ENCODE results near the gene HOXB3.
"Not testable (repeated sequence)": the region's sequence is repeated elsewhere in the genome, so short reads cannot be mapped to it uniquely, and the experiment has no call there.

The HOXB3 gene

GRCh38 chr17:48537316-48537715, 52.7 kb downstream of the HOXB3 start:
- TF ChIP-seq CTCF (IDR thresholded peaks at IDR 0.05) = no peak
- TF ChIP-seq ZFX (IDR thresholded peaks at IDR 0.05; ENCODE audit: borderline replicate concordance) = no peak
- H3K27ac ChIP-seq = no peak overlapping the region

DNA sequence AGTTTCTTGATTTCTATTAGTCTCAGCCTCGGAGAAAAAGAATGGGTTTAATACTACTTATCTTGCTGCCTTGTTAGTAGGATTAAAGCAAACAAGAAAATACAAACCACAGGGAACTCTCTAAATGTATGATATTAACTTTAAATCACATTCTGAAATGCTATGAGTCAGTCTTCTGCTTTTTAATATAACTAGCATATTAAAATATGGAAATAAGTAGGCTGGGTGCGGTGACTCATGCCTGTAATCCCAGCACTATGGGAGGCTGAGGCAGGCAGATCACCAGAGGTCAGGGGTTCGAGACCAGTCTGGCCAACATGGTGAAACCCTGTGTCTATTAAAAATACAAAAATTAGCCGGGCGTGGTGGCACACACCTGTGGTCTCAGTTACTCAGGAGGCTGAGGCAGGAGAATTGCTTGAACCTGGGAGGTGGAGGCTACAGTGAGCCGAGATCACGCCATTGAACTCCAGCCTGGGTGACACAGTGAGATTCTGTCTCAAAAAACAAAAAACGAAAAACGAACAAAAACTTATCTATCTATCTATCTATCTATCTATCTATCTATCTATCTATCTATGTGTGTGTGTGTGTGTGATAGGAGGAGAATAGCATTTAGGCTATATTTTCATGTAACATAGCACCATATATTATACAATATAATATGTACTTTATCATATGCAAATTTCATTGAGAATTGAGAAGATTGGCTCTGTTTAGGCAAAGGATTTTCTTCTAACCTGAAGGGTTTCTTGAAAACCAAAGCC, 54.1 kb downstream of the HOXB3 start:
- H3K27ac ChIP-seq = not testable (repeated sequence)

GRCh38 chr17:48532261-48532660, 57.8 kb downstream of the HOXB3 start:
- H3K27ac ChIP-seq = no peak overlapping the region
- TF ChIP-seq ZFX (IDR thresholded peaks at IDR 0.05; ENCODE audit: borderline replicate concordance) = no peak
- no peak for TF ChIP-seq CTCF (IDR thresholded peaks at IDR 0.05)

DNA sequence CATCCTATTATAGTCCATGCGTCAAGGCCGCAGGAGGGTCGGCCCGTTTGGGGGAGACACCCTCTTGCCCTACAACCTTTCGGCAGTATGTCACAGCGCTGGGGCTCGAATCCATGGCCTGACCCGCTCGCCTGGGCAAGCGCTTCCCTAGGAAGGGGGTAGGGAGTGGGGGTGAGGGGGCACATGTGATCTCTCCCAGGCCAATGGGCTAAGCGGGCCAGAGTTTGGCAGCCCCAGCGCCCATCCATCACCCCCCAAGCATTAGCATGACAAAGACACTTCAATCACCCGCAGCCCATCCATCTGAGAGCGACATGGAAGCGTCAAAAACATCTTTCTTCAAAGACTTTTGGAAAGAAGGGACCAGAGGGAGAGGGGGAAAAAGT, 59.2 kb downstream of the HOXB3 start, which contains the start of gene HOXB1:
HOXB1 (minus strand) TSS at position 125 of the 386 bp plus-strand sequence; CDS start at position 18, 107 bp downstream.
- no peak for TF ChIP-seq CTCF (IDR thresholded peaks at IDR 0.05)
- TF ChIP-seq ZFX (IDR thresholded peaks at IDR 0.05; ENCODE audit: borderline replicate concordance) = no peak
- no peak within 1 kb of the TSS for H3K27ac ChIP-seq

DNA sequence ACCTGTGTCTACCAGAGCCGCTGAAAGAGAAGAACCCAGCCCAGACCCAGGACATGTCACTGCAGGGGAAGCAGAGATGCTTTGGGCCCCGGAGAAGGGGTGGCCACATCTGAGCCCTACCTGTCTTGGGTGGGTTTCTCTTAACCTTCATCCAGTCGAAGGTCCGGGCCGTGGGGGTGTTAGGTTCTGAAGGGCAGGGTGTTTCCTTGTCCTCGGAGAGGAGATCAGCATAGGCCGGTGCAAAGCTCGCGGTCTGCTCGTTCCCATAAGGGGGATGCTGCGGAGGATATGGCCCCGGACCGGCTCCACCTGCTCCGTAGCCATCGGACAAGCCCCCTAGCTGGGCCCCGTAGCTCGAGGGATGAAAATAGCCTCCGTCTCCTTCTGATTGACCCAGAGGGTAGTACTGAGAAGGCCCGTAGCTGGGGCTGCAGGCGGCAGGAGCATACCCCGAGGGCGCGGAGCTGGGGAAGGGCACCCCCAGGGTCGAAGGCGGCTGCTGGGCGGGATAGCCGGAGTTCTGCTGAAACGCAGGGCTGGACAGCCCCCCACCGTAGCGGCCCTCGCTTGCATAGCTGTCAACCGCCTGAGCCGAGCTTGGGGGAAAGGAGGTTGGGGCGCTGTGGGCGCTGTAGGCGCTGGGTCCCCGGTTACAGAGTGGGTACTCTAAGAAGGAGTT, 59.7 kb downstream of the HOXB3 start:
- TF ChIP-seq CTCF (IDR thresholded peaks at IDR 0.05) (no peak), ZFX (IDR thresholded peaks at IDR 0.05; ENCODE audit: borderline replicate concordance) (no peak)
- no peak overlapping the region for H3K27ac ChIP-seq

GRCh38 chr17:48529683-48530009, 60.4 kb downstream of the HOXB3 start:
- TF ChIP-seq CTCF (IDR thresholded peaks at IDR 0.05) (no peak), ZFX (IDR thresholded peaks at IDR 0.05; ENCODE audit: borderline replicate concordance) (no peak)

GRCh38 chr17:48528936-48529682, 60.9 kb downstream of the HOXB3 start:
- TF ChIP-seq ZFX (IDR thresholded peaks at IDR 0.05; ENCODE audit: borderline replicate concordance) (no peak), CTCF (IDR thresholded peaks at IDR 0.05) (no peak)

More at GRCh38 chr17:48529683-48530009, 60.4 kb downstream of the HOXB3 start:
- H3K27ac ChIP-seq = no peak overlapping the region

More at GRCh38 chr17:48528936-48529682, 60.9 kb downstream of the HOXB3 start:
- H3K27ac ChIP-seq = no peak overlapping the region

Data from 22Rv1 (cell line).